WTC11 (cell line): Measurements from ENCODE around the gene HRC. TPM values are rescaled to one million over a fixed set of nuclear protein-coding genes. Genes with fewer than 3 reads are reported as not detected.

ENCODE experiments used
- AR ChIP-seq: fragments of 250-450 bp; sonication (Bioruptor Pico); IDR thresholded peaks from 2 replicates; pipeline ENCODE4 v1.9.0; 2021; ENCODE audit warnings: mild to moderate bottlenecking
- CDX4 ChIP-seq: fragments of 250-450 bp; sonication (Bioruptor Pico); IDR thresholded peaks from 2 replicates; pipeline ENCODE4 v1.9.0; 2021; ENCODE audit warnings: moderate library complexity, mild to moderate bottlenecking, inconsistent platforms, borderline replicate concordance
- CREB1 ChIP-seq: sonication (generic); formaldehyde crosslinking; IDR thresholded peaks from 2 replicates; pipeline ENCODE4 v1.8.0; 2023; ENCODE audit warnings: mild to moderate bottlenecking, missing genetic modification reagents
- E2F4 ChIP-seq: sonication (generic); formaldehyde crosslinking; IDR thresholded peaks from 2 replicates; pipeline ENCODE4 v1.8.1; 2022; ENCODE audit warnings: low read depth, mild to moderate bottlenecking, moderate library complexity, missing genetic modification reagents, borderline replicate concordance
- ELF4 ChIP-seq: sonication (generic); formaldehyde crosslinking; IDR thresholded peaks from 2 replicates; pipeline ENCODE4 v1.8.1; 2022; ENCODE audit warnings: low read depth, mild to moderate bottlenecking, moderate library complexity, missing genetic modification reagents
- ETV6 ChIP-seq: sonication (generic); formaldehyde crosslinking; IDR thresholded peaks from 2 replicates; pipeline ENCODE4 v1.8.1; 2022; ENCODE audit warnings: mild to moderate bottlenecking, missing genetic modification reagents
- KAT7 ChIP-seq: sonication (generic); formaldehyde crosslinking; IDR thresholded peaks from 2 replicates; pipeline ENCODE4 v1.8.1; 2023; ENCODE audit warnings: missing genetic modification reagents, mild to moderate bottlenecking, borderline replicate concordance
- RORB ChIP-seq: fragments of 250-450 bp; sonication (Bioruptor Pico); IDR thresholded peaks from 2 replicates; pipeline ENCODE4 v1.9.0; 2021; ENCODE audit warnings: mild to moderate bottlenecking
- SP1 ChIP-seq: sonication (generic); formaldehyde crosslinking; conservative IDR thresholded peaks from 2 replicates; pipeline ENCODE4 v1.8.1; 2022; ENCODE audit warnings: missing genetic modification reagents
- TEAD4 ChIP-seq: sonication (generic); formaldehyde crosslinking; IDR thresholded peaks from 2 replicates; pipeline ENCODE4 v1.8.0; 2022; ENCODE audit warnings: mild to moderate bottlenecking, missing genetic modification reagents
- ZNF138 ChIP-seq: sonication (generic); formaldehyde crosslinking; conservative IDR thresholded peaks from 2 replicates; pipeline ENCODE4 v1.8.1; 2022; ENCODE audit warnings: mild to moderate bottlenecking, moderate library complexity, missing genetic modification reagents
- ZNF219 ChIP-seq: sonication (generic); formaldehyde crosslinking; IDR thresholded peaks from 2 replicates; pipeline ENCODE4 v1.8.0; 2023; ENCODE audit warnings: missing genetic modification reagents, mild to moderate bottlenecking, borderline replicate concordance
- ZNF423 ChIP-seq: fragments of 250-450 bp; sonication (Bioruptor Pico); IDR thresholded peaks from 2 replicates; pipeline ENCODE4 v2.1.2; 2022; ENCODE audit warnings: mild to moderate bottlenecking, moderate library complexity
- ZNF671 ChIP-seq: fragments of 250-450 bp; sonication (Bioruptor Pico); IDR thresholded peaks from 2 replicates; pipeline ENCODE4 v1.8.0; 2021; ENCODE audit warnings: mild to moderate bottlenecking
- total RNA-seq: library from RNA; stranded (reverse); gene quantifications from 3 replicates; pipeline ENCODE4 v1.2.3, GENCODE V29; 2021
- TF ChIP-seq, protein P1 (sequence below): sonication (generic); formaldehyde crosslinking; IDR thresholded peaks from 2 replicates; pipeline ENCODE4 v1.8.0; 2023; ENCODE audit warnings: mild to moderate bottlenecking, missing genetic modification reagents
- TF ChIP-seq, protein P2 (sequence below): fragments of 250-450 bp; sonication (Bioruptor Pico); IDR thresholded peaks from 2 replicates; pipeline ENCODE4 v2.1.2; 2022; ENCODE audit warnings: mild to moderate bottlenecking, moderate library complexity
- TF ChIP-seq, protein P3 (sequence below): fragments of 200-600 bp; IDR thresholded peaks from 2 replicates; pipeline ENCODE4 v1.8.0; 2022; ENCODE audit warnings: antibody characterized with exemption
- TF ChIP-seq, protein P4 (sequence below): fragments of 250-450 bp; sonication (Bioruptor Pico); IDR thresholded peaks from 2 replicates; pipeline ENCODE4 v1.8.0; 2021; ENCODE audit warnings: mild to moderate bottlenecking
- TF ChIP-seq, protein P5 (sequence below): sonication (generic); formaldehyde crosslinking; IDR thresholded peaks from 2 replicates; pipeline ENCODE4 v1.8.1; 2023; ENCODE audit warnings: mild to moderate bottlenecking, missing genetic modification reagents
- TF ChIP-seq, protein P6 (sequence below): sonication (generic); formaldehyde crosslinking; IDR thresholded peaks from 2 replicates; pipeline ENCODE4 v1.8.0; 2022; ENCODE audit warnings: mild to moderate bottlenecking, missing genetic modification reagents
- TF ChIP-seq, protein P7 (sequence below): sonication (generic); formaldehyde crosslinking; IDR thresholded peaks from 2 replicates; pipeline ENCODE4 v1.8.1; 2023; ENCODE audit warnings: mild to moderate bottlenecking, missing genetic modification reagents, moderate library complexity

Gene HRC
- total RNA-seq, 1 experiment from 2014 or later, result 1.9 TPM

- TF ChIP-seq, protein P1, sequence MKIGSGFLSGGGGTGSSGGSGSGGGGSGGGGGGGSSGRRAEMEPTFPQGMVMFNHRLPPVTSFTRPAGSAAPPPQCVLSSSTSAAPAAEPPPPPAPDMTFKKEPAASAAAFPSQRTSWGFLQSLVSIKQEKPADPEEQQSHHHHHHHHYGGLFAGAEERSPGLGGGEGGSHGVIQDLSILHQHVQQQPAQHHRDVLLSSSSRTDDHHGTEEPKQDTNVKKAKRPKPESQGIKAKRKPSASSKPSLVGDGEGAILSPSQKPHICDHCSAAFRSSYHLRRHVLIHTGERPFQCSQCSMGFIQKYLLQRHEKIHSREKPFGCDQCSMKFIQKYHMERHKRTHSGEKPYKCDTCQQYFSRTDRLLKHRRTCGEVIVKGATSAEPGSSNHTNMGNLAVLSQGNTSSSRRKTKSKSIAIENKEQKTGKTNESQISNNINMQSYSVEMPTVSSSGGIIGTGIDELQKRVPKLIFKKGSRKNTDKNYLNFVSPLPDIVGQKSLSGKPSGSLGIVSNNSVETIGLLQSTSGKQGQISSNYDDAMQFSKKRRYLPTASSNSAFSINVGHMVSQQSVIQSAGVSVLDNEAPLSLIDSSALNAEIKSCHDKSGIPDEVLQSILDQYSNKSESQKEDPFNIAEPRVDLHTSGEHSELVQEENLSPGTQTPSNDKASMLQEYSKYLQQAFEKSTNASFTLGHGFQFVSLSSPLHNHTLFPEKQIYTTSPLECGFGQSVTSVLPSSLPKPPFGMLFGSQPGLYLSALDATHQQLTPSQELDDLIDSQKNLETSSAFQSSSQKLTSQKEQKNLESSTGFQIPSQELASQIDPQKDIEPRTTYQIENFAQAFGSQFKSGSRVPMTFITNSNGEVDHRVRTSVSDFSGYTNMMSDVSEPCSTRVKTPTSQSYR, result no peak
- no peak for TF ChIP-seq ELF4 (CRISPR knock-in tag)
- no peak for TF ChIP-seq ZNF219 (CRISPR knock-in tag)
- TF ChIP-seq CDX4 (CRISPR knock-in tag), result no peak
- no peak for TF ChIP-seq ZNF671 (CRISPR knock-in tag)
- no peak for TF ChIP-seq AR (CRISPR knock-in tag)
- no peak for TF ChIP-seq KAT7
- TF ChIP-seq, protein P2, sequence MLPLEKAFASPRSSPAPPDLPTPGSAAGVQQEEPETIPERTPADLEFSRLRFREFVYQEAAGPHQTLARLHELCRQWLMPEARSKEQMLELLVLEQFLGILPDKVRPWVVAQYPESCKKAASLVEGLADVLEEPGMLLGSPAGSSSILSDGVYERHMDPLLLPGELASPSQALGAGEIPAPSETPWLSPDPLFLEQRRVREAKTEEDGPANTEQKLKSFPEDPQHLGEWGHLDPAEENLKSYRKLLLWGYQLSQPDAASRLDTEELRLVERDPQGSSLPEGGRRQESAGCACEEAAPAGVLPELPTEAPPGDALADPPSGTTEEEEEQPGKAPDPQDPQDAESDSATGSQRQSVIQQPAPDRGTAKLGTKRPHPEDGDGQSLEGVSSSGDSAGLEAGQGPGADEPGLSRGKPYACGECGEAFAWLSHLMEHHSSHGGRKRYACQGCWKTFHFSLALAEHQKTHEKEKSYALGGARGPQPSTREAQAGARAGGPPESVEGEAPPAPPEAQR (CRISPR knock-in tag), result no peak
- TF ChIP-seq ZNF138 (CRISPR knock-in tag), result no peak
- no peak for TF ChIP-seq TEAD4 (CRISPR knock-in tag)
- peak; percentile 38; the same call in 1 of the 2 replicates for TF ChIP-seq ETV6 (CRISPR knock-in tag)
- TF ChIP-seq SP1 (CRISPR knock-in tag), result peak; percentile 76; the same call in 1 of the 2 replicates
- no peak for TF ChIP-seq E2F4 (CRISPR knock-in tag)
- TF ChIP-seq, protein P3, sequence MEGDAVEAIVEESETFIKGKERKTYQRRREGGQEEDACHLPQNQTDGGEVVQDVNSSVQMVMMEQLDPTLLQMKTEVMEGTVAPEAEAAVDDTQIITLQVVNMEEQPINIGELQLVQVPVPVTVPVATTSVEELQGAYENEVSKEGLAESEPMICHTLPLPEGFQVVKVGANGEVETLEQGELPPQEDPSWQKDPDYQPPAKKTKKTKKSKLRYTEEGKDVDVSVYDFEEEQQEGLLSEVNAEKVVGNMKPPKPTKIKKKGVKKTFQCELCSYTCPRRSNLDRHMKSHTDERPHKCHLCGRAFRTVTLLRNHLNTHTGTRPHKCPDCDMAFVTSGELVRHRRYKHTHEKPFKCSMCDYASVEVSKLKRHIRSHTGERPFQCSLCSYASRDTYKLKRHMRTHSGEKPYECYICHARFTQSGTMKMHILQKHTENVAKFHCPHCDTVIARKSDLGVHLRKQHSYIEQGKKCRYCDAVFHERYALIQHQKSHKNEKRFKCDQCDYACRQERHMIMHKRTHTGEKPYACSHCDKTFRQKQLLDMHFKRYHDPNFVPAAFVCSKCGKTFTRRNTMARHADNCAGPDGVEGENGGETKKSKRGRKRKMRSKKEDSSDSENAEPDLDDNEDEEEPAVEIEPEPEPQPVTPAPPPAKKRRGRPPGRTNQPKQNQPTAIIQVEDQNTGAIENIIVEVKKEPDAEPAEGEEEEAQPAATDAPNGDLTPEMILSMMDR, result peak; percentile 95
- TF ChIP-seq, protein P4, sequence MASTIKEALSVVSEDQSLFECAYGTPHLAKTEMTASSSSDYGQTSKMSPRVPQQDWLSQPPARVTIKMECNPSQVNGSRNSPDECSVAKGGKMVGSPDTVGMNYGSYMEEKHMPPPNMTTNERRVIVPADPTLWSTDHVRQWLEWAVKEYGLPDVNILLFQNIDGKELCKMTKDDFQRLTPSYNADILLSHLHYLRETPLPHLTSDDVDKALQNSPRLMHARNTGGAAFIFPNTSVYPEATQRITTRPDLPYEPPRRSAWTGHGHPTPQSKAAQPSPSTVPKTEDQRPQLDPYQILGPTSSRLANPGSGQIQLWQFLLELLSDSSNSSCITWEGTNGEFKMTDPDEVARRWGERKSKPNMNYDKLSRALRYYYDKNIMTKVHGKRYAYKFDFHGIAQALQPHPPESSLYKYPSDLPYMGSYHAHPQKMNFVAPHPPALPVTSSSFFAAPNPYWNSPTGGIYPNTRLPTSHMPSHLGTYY (CRISPR knock-in tag), result no peak
- TF ChIP-seq, protein P5, sequence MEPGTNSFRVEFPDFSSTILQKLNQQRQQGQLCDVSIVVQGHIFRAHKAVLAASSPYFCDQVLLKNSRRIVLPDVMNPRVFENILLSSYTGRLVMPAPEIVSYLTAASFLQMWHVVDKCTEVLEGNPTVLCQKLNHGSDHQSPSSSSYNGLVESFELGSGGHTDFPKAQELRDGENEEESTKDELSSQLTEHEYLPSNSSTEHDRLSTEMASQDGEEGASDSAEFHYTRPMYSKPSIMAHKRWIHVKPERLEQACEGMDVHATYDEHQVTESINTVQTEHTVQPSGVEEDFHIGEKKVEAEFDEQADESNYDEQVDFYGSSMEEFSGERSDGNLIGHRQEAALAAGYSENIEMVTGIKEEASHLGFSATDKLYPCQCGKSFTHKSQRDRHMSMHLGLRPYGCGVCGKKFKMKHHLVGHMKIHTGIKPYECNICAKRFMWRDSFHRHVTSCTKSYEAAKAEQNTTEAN (CRISPR knock-in tag), result no peak
- TF ChIP-seq RORB (CRISPR knock-in tag), result no peak
- TF ChIP-seq, protein P6, sequence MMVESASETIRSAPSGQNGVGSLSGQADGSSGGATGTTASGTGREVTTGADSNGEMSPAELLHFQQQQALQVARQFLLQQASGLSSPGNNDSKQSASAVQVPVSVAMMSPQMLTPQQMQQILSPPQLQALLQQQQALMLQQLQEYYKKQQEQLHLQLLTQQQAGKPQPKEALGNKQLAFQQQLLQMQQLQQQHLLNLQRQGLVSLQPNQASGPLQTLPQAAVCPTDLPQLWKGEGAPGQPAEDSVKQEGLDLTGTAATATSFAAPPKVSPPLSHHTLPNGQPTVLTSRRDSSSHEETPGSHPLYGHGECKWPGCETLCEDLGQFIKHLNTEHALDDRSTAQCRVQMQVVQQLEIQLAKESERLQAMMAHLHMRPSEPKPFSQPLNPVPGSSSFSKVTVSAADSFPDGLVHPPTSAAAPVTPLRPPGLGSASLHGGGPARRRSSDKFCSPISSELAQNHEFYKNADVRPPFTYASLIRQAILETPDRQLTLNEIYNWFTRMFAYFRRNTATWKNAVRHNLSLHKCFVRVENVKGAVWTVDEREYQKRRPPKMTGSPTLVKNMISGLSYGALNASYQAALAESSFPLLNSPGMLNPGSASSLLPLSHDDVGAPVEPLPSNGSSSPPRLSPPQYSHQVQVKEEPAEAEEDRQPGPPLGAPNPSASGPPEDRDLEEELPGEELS (CRISPR knock-in tag), result no peak; the same call in 1 of the 2 replicates
- TF ChIP-seq CREB1 (CRISPR knock-in tag), result no peak
- TF ChIP-seq, protein P7, sequence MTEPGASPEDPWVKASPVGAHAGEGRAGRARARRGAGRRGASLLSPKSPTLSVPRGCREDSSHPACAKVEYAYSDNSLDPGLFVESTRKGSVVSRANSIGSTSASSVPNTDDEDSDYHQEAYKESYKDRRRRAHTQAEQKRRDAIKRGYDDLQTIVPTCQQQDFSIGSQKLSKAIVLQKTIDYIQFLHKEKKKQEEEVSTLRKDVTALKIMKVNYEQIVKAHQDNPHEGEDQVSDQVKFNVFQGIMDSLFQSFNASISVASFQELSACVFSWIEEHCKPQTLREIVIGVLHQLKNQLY, result no peak
- no peak for TF ChIP-seq ZNF423 (CRISPR knock-in tag)
Measured at GRCh38 chr19:49145573-49146407, 9.4 kb downstream of the HRC start (continued).
